Measurements from ENCODE around the gene SLC15A4.

DNA sequence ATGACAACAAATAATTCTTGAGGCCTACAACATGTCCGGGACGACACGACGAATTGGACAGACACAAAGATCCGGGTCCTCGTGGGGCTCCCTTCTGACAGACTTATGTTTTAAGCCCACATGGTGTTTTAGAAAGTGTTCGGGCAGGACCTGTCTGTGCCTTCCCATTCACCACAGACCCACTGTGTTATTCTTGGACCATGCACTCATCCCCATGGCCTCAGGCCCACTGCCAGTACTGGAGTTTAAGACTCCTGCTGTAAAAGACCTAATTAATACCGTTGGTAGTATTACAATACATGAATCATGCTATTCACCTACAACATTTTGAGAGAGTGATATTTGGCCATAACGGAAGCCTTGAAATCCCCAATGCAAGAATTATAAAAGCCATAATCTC lies 20.0 kb downstream of the SLC15A4 start:
- TF ChIP-seq, protein P1, sequence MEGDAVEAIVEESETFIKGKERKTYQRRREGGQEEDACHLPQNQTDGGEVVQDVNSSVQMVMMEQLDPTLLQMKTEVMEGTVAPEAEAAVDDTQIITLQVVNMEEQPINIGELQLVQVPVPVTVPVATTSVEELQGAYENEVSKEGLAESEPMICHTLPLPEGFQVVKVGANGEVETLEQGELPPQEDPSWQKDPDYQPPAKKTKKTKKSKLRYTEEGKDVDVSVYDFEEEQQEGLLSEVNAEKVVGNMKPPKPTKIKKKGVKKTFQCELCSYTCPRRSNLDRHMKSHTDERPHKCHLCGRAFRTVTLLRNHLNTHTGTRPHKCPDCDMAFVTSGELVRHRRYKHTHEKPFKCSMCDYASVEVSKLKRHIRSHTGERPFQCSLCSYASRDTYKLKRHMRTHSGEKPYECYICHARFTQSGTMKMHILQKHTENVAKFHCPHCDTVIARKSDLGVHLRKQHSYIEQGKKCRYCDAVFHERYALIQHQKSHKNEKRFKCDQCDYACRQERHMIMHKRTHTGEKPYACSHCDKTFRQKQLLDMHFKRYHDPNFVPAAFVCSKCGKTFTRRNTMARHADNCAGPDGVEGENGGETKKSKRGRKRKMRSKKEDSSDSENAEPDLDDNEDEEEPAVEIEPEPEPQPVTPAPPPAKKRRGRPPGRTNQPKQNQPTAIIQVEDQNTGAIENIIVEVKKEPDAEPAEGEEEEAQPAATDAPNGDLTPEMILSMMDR (IDR thresholded peaks at IDR 0.05; ENCODE audit: insufficient read depth, low read length, poor library complexity, severe bottlenecking) = no peak
- no peak for TF ChIP-seq EZH2phosphoT487 (conservative IDR thresholded peaks at IDR 0.05; ENCODE audit: low read length)
